A549 (cell line): ENCODE results near the gene IGFL2. TPM values are rescaled to one million over a fixed set of nuclear protein-coding genes. Genes with fewer than 3 reads are reported as not detected.

ENCODE experiments used
- ATAC-seq, 2 experiments: fragments of 200-7000 bp in 1 of 2; fragments of >200 bp in 1 of 2; cut with Nextera tagmentation in 1 of 2; cut with Tn5 transposase in 1 of 2; 3 replicates each; pipeline versions ENCODE4 v1.8.0 to v1.9.1; 2018 to 2020; ENCODE audit warnings: mild to moderate bottlenecking in 1 of 2, moderate library complexity in 1 of 2
- CTCF ChIA-PET: fragments of 300-600 bp; sonication (Branson Sonifier 250); formaldehyde crosslinking; extraction: SDS; loops from one replicate; lab custom pipeline; 2021; ENCODE audit warnings: antibody characterized with exemption, inconsistent platforms; lab: Yijun Ruan, JAX
- POLR2A ChIA-PET: fragments of 350-600 bp; formaldehyde crosslinking; extraction: SDS; loops from one replicate; lab custom pipeline; 2021; ENCODE audit warnings: antibody characterized with exemption, inconsistent platforms; lab: Yijun Ruan, JAX
- DNase-seq, 2 experiments: peaks; one replicate each; pipeline versions ENCODE4 v3.0.0 to v3.0.0-alpha.2; 2011 to 2016; ENCODE audit warnings: low read depth in 1 of 2, low spot score in 1 of 2
- FAIRE-seq: peaks from 2 replicates; lab custom pipeline; 2011; peaks lifted over from hg19 to GRCh38; lab: Jason Lieb, UNC
- H3K27ac ChIP-seq, 2 experiments: fragments of >200 bp; sonication (Bioruptor Twin); formaldehyde crosslinking; 3 replicates each; pipeline ENCODE4 v1.5.1; 2016 to 2017
- H3K4me1 ChIP-seq: fragments of >200 bp; sonication (Bioruptor Twin); formaldehyde crosslinking; 3 replicates; pipeline ENCODE4 v1.6.1; 2016
- H3K4me2 ChIP-seq: fragments of >200 bp; sonication (Bioruptor Twin); formaldehyde crosslinking; 3 replicates; pipeline ENCODE4 v1.6.1; 2016
- H3K4me3 ChIP-seq: fragments of >200 bp; sonication (Bioruptor Twin); formaldehyde crosslinking; 3 replicates; pipeline ENCODE4 v1.5.1; 2016
- H3K9me3 ChIP-seq: fragments of >200 bp; sonication (Bioruptor Twin); formaldehyde crosslinking; 3 replicates; pipeline ENCODE4 v1.6.1; 2016
- BHLHE40 ChIP-seq: IDR thresholded peaks from 2 replicates; pipeline ENCODE4 v1.6.1; 2012; ENCODE audit warnings: low read depth, low read length, inconsistent platforms
- CBX8 ChIP-seq: fragments of 200-600 bp; sonication (generic); IDR thresholded peaks from 2 replicates; pipeline ENCODE4 v1.6.1; 2016
- CHD2 ChIP-seq: fragments of 150-350 bp; IDR thresholded peaks from 2 replicates; pipeline ENCODE4 v1.6.1; 2014; ENCODE audit warnings: low read length; ENCODE audit not compliant: partially characterized antibody
- CHD4 ChIP-seq: fragments of 200-600 bp; sonication (generic); IDR thresholded peaks from 2 replicates; pipeline ENCODE4 v1.6.1; 2016; ENCODE audit warnings: antibody characterized with exemption, mild to moderate bottlenecking, borderline replicate concordance
- E2F6 ChIP-seq: IDR thresholded peaks from 2 replicates; pipeline ENCODE4 v1.6.1; 2012; ENCODE audit warnings: low read depth, borderline replicate concordance
- EHF ChIP-seq: fragments of 250-450 bp; sonication (Bioruptor Pico); IDR thresholded peaks from 2 replicates; pipeline ENCODE4 v1.5.0; 2020; ENCODE audit warnings: mild to moderate bottlenecking
- EHMT2 ChIP-seq: fragments of 200-600 bp; sonication (generic); IDR thresholded peaks from 2 replicates; pipeline ENCODE4 v1.6.1; 2016; ENCODE audit warnings: antibody characterized with exemption, low read depth, mild to moderate bottlenecking, moderate library complexity
- EP300 ChIP-seq, 2 experiments: fragments of >200 bp; sonication (Bioruptor Twin); formaldehyde crosslinking; IDR thresholded peaks; 2 replicates in 1 of 2; 3 replicates in 1 of 2; pipeline ENCODE4 v1.6.1; 2016 to 2017
- ESRRA ChIP-seq: fragments of 150-350 bp; IDR thresholded peaks from 2 replicates; pipeline ENCODE4 v1.6.1; 2014; ENCODE audit warnings: mild to moderate bottlenecking, low read length, borderline replicate concordance
- FOXS1 ChIP-seq: fragments of 250-450 bp; sonication (Bioruptor Pico); IDR thresholded peaks from 2 replicates; pipeline ENCODE4 v1.5.0; 2020; ENCODE audit warnings: mild to moderate bottlenecking, moderate library complexity
- GATA3 ChIP-seq: IDR thresholded peaks from 2 replicates; pipeline ENCODE4 v1.6.1; 2012; ENCODE audit warnings: borderline replicate concordance
- HEYL ChIP-seq: fragments of 250-450 bp; sonication (Bioruptor Pico); IDR thresholded peaks from 2 replicates; pipeline ENCODE4 v1.8.0; 2021; ENCODE audit warnings: mild to moderate bottlenecking, moderate library complexity
- HOXA7 ChIP-seq: fragments of 250-450 bp; sonication (Bioruptor Pico); IDR thresholded peaks from 2 replicates; pipeline ENCODE4 v1.5.0; 2020; ENCODE audit warnings: mild to moderate bottlenecking, moderate library complexity
- HOXB13 ChIP-seq: fragments of 250-450 bp; sonication (Bioruptor Pico); IDR thresholded peaks from 2 replicates; pipeline ENCODE4 v1.5.0; 2020; ENCODE audit warnings: low read depth, mild to moderate bottlenecking, moderate library complexity
- HOXB5 ChIP-seq: fragments of 250-450 bp; sonication (Bioruptor Pico); IDR thresholded peaks from 2 replicates; pipeline ENCODE4 v1.5.0; 2020; ENCODE audit warnings: mild to moderate bottlenecking, moderate library complexity
- KDM1A ChIP-seq: fragments of 200-600 bp; sonication (generic); IDR thresholded peaks from 2 replicates; pipeline ENCODE4 v1.6.1; 2016; ENCODE audit warnings: low read depth, mild to moderate bottlenecking
- MAZ ChIP-seq: fragments of 150-350 bp; IDR thresholded peaks from 2 replicates; pipeline ENCODE4 v1.6.1; 2014; ENCODE audit warnings: antibody characterized with exemption, low read depth, low read length, borderline replicate concordance
- NFE2L2 ChIP-seq: fragments of 150-350 bp; conservative IDR thresholded peaks from 2 replicates; pipeline ENCODE4 v1.6.1; 2014; ENCODE audit warnings: low read length
- NR3C1 ChIP-seq: fragments of >200 bp; sonication (Bioruptor Twin); formaldehyde crosslinking; IDR thresholded peaks from 3 replicates; pipeline ENCODE4 v1.6.1; 2017
- POLR2AphosphoS2 ChIP-seq: conservative IDR thresholded peaks from 2 replicates; pipeline ENCODE4 v1.6.1; 2012; ENCODE audit warnings: low read length, improper control_type of control experiment, inconsistent platforms
- RAD21 ChIP-seq, 2 experiments: fragments of >200 bp in 1 of 2; sonication (Bioruptor Twin) in 1 of 2; formaldehyde crosslinking in 1 of 2; IDR thresholded peaks in 1 of 2; conservative IDR thresholded peaks in 1 of 2; 2 replicates in 1 of 2; 3 replicates in 1 of 2; pipeline ENCODE4 v1.6.1; 2012 to 2018; ENCODE audit warnings: inconsistent platforms in 1 of 2
- RCOR1 ChIP-seq: fragments of 150-350 bp; IDR thresholded peaks from 2 replicates; pipeline ENCODE4 v1.6.1; 2014; ENCODE audit warnings: antibody characterized with exemption, low read length, low read depth
- RFX5 ChIP-seq: fragments of 450-650 bp; IDR thresholded peaks from 2 replicates; pipeline ENCODE4 v1.7.1; 2014; ENCODE audit warnings: antibody characterized with exemption, mild to moderate bottlenecking, moderate library complexity
- RNF2 ChIP-seq: fragments of 200-600 bp; sonication (generic); IDR thresholded peaks from 2 replicates; pipeline ENCODE4 v1.6.1; 2016; ENCODE audit warnings: low read depth, mild to moderate bottlenecking, antibody characterized with exemption, moderate library complexity, borderline replicate concordance
- SMC3 ChIP-seq: fragments of >200 bp; sonication (Bioruptor Twin); formaldehyde crosslinking; IDR thresholded peaks from 3 replicates; pipeline ENCODE4 v1.6.1; 2018; ENCODE audit warnings: inconsistent platforms
- SREBF2 ChIP-seq: fragments of 450-650 bp; IDR thresholded peaks from 2 replicates; pipeline ENCODE4 v1.6.1; 2014; ENCODE audit warnings: mild to moderate bottlenecking, moderate library complexity
- TFCP2L1 ChIP-seq: fragments of 250-450 bp; sonication (Bioruptor Pico); IDR thresholded peaks from 2 replicates; pipeline ENCODE4 v1.5.0; 2021; ENCODE audit warnings: mild to moderate bottlenecking
- TP53 ChIP-seq: fragments of 250-450 bp; sonication (Bioruptor Pico); IDR thresholded peaks from 2 replicates; pipeline ENCODE4 v1.5.0; 2021; ENCODE audit warnings: mild to moderate bottlenecking, moderate library complexity
- ZC3H11A ChIP-seq: fragments of 450-650 bp; IDR thresholded peaks from 2 replicates; pipeline ENCODE4 v1.6.1; 2014; ENCODE audit warnings: antibody characterized with exemption, mild to moderate bottlenecking
- ZSCAN20 ChIP-seq: fragments of 250-450 bp; sonication (Bioruptor Pico); IDR thresholded peaks from 2 replicates; pipeline ENCODE4 v1.8.0; 2022; ENCODE audit warnings: mild to moderate bottlenecking, moderate library complexity
- WGBS: methylation state at CpG from one replicate; pipeline ENCODE4 v1.1.6; 2017; ENCODE audit errors: missing lambda C conversion rate; 5-methylcytosine and 5-hydroxymethylcytosine counted together
- polyA plus RNA-seq, 4 experiments: library from polyadenylated mRNA; depleted of rRNA in 3 of 4; stranded (reverse); fragments of >200 nt; fragmentation: RNase III in 1 of 4; extraction: RNeasy Plus Mini Kit Qiagen cat#74134 plus additional on column Dnase treatment in 1 of 4; gene quantifications; 2 replicates in 3 of 4; 3 replicates in 1 of 4; pipeline ENCODE4 v1.2.3, GENCODE V29; 2011 to 2017
- TF ChIP-seq, protein P1 (sequence below): fragments of 450-650 bp; IDR thresholded peaks from 2 replicates; pipeline ENCODE4 v1.6.1; 2014; ENCODE audit warnings: antibody characterized with exemption
- TF ChIP-seq, protein P2 (sequence below): fragments of >200 bp; sonication (Bioruptor Twin); formaldehyde crosslinking; IDR thresholded peaks from 2 replicates; pipeline ENCODE4 v1.6.1; 2016
- TF ChIP-seq, protein P3 (sequence below): fragments of 250-450 bp; sonication (Bioruptor Pico); IDR thresholded peaks from 2 replicates; pipeline ENCODE4 v1.5.0; 2021; ENCODE audit warnings: mild to moderate bottlenecking, moderate library complexity, borderline replicate concordance

Gene IGFL2
- polyA plus RNA-seq, 2 of the 4 experiments (the other 2 are of a cell fraction), result 0.78 to 1.1 TPM

GRCh38 chr19:46179076-46179759 lies 31.2 kb downstream of the IGFL2 start:
- H3K9me3 ChIP-seq, result no peaks in the 10 kb centered on the region
- no peak overlapping the region for H3K4me3 ChIP-seq
- ChIA-PET CTCF (interaction anchor here (0.5 to 5.3 kb wide), 11 partner anchors 10 to 346 kb away, joined by 3 to 38 read pairs (median 3); no protein-coding TSS in a partner anchor), POLR2A (no interaction called here)
- no peak for FAIRE-seq
- 45% methylated on average over 9 of the region's 9 CpGs for WGBS
- no peak for DNase-seq
- H3K27ac ChIP-seq, result peak overlapping the region in 1 of 2 experiments; percentile 70; a peak in 3 of 6 replicates
- no peak for ATAC-seq
- peaks cover 30% of the 10 kb centered on the region for H3K4me1 ChIP-seq
- TF ChIP-seq ZC3H11A, result no peak
- no peak for TF ChIP-seq BHLHE40
- no peak for TF ChIP-seq E2F6
- TF ChIP-seq HOXA7 (CRISPR knock-in tag), result no peak
- H3K4me2 ChIP-seq, result peak overlapping the region; percentile 9; the same call in 2 of the 3 replicates

DNA sequence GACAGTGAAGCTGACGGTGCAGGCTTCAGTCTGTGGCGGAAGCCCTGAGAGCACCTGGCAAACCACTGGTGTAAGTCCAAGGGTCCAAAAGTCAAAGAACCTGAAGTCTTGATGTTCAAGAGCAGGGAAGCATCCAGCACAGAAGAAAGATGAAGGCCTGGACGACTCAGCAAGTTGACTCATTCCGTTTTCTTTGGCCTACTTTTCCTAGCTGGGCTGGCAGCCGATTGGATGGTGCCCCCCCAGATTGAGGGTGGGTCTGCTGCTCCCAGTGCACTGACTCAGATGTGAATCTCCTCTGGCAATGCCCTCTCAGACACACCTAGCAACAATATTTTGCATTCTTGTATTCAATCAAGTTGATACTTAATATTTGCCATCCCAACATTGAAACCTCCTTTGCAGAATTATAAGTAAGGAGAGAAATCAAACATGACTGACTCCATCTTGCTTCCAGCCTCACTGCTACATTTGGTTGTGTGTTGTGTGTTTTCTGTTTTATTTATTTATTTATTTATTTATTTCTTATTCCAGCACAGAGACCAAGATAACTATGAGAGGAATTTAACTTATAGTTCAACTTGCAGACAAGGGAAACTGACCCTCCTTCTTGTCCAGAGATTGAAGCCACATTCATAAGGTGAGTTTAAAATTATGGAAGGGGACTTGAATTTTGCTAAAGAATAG lies 32.8 kb downstream of the IGFL2 start:
- ATAC-seq, result peak; percentile 62 to 74; a peak in 5 of 6 replicates
- Histone ChIP-seq H3K27ac (peak overlapping the region; percentile 32 to 70; a peak in 5 of 6 replicates), H3K9me3 (no peaks in the 10 kb centered on the region), H3K4me2 (peak overlapping the region; percentile 51), H3K4me1 (peaks cover 34% of the 10 kb centered on the region), H3K4me3 (no peak overlapping the region)
- POLR2A ChIA-PET, result interaction anchor here (1.0 to 1.4 kb wide), 3 partner anchors 9 to 30 kb away, joined by 3 to 4 read pairs (median 4); no protein-coding TSS in a partner anchor
- CTCF ChIA-PET, result interaction anchor here (0.9 to 5.3 kb wide), 5 partner anchors 79 to 152 kb away, joined by 3 to 38 read pairs (median 9); no protein-coding TSS in a partner anchor
- peak in 1 of 2 experiments; percentile 74 for DNase-seq
- peak; percentile 92 for FAIRE-seq
- 39% methylated on average over 5 of the region's 5 CpGs for WGBS
- TF ChIP-seq ZSCAN20 (CRISPR knock-in tag) (peak; percentile 90), POLR2AphosphoS2 (no peak), RCOR1 (no peak), RAD21 (conservative IDR thresholded peaks at IDR 0.05 in 1 of 2, IDR thresholded peaks at IDR 0.05 in 1 of 2) (no peak), RNF2 (no peak), HOXB5 (CRISPR knock-in tag) (peak; percentile 93), GATA3 (peak; percentile 10; the same call in 1 of the 2 replicates), MAZ (no peak), SREBF2 (no peak), CHD2 (no peak), KDM1A (no peak), EHMT2 (no peak), HEYL (CRISPR knock-in tag) (no peak), TFCP2L1 (CRISPR knock-in tag) (no peak), HOXB13 (peak; percentile 94; the same call in 1 of the 2 replicates), NR3C1 (no peak), RFX5 (no peak), NFE2L2 (no peak), EHF (CRISPR knock-in tag) (peak; percentile 95), CBX8 (no peak), FOXS1 (CRISPR knock-in tag) (0 out of 2 replicates have a peak, but pooled peaks have one; percentile 67), SMC3 (no peak), TP53 (CRISPR knock-in tag) (no peak), ESRRA (no peak), CHD4 (no peak), EP300 (IDR thresholded peaks at IDR 0.05) (no peak)
- TF ChIP-seq, protein P1, sequence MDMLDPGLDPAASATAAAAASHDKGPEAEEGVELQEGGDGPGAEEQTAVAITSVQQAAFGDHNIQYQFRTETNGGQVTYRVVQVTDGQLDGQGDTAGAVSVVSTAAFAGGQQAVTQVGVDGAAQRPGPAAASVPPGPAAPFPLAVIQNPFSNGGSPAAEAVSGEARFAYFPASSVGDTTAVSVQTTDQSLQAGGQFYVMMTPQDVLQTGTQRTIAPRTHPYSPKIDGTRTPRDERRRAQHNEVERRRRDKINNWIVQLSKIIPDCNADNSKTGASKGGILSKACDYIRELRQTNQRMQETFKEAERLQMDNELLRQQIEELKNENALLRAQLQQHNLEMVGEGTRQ, result no peak
- TF ChIP-seq, protein P2, sequence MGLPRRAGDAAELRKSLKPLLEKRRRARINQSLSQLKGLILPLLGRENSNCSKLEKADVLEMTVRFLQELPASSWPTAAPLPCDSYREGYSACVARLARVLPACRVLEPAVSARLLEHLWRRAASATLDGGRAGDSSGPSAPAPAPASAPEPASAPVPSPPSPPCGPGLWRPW, result no peak
- TF ChIP-seq, protein P3, sequence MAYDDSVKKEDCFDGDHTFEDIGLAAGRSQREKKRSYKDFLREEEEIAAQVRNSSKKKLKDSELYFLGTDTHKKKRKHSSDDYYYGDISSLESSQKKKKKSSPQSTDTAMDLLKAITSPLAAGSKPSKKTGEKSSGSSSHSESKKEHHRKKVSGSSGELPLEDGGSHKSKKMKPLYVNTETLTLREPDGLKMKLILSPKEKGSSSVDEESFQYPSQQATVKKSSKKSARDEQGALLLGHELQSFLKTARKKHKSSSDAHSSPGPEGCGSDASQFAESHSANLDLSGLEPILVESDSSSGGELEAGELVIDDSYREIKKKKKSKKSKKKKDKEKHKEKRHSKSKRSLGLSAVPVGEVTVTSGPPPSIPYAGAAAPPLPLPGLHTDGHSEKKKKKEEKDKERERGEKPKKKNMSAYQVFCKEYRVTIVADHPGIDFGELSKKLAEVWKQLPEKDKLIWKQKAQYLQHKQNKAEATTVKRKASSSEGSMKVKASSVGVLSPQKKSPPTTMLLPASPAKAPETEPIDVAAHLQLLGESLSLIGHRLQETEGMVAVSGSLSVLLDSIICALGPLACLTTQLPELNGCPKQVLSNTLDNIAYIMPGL (CRISPR knock-in tag), result no peak
